ENCODE results near the gene CTDSPL.

DNA sequence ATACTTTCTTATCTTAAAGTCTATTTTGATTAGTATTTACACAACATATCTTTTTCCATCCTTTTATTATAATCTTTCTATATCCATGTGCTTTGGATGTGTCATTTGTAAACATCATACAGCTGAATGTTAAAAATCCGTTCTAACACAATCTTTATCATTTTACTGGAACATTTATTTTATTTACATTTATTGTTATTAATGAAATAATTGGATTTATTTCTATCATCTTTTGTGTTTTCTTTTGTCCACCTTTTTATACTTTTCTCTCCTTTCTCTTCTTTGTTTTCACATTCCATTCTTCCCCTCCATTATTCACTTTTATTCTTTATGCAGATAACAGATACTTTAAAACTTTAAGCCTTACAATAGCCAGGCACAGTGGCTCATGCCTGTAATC lies 34.7 kb upstream of the CTDSPL start:
- TF ChIP-seq, protein P1, sequence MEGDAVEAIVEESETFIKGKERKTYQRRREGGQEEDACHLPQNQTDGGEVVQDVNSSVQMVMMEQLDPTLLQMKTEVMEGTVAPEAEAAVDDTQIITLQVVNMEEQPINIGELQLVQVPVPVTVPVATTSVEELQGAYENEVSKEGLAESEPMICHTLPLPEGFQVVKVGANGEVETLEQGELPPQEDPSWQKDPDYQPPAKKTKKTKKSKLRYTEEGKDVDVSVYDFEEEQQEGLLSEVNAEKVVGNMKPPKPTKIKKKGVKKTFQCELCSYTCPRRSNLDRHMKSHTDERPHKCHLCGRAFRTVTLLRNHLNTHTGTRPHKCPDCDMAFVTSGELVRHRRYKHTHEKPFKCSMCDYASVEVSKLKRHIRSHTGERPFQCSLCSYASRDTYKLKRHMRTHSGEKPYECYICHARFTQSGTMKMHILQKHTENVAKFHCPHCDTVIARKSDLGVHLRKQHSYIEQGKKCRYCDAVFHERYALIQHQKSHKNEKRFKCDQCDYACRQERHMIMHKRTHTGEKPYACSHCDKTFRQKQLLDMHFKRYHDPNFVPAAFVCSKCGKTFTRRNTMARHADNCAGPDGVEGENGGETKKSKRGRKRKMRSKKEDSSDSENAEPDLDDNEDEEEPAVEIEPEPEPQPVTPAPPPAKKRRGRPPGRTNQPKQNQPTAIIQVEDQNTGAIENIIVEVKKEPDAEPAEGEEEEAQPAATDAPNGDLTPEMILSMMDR (IDR thresholded peaks at IDR 0.05) = no peak
- TF ChIP-seq EP300 (IDR thresholded peaks at IDR 0.05) = no peak
